Glomerular endothelial cell (primary cell): Measurements from ENCODE around the gene SH3D19. TPM values are rescaled to one million over a fixed set of nuclear protein-coding genes. Genes with fewer than 3 reads are reported as not detected.
"Not testable (repeated sequence)": the region's sequence is repeated elsewhere in the genome, so short reads cannot be mapped to it uniquely, and the experiment has no call there.

ENCODE experiments used
- DNase-seq: peaks from one replicate; pipeline ENCODE4 v3.0.0-alpha.2; 2011; ENCODE audit warnings: low read depth, low spot score; ENCODE audit errors: extremely low read depth
- total RNA-seq: library from RNA; depleted of rRNA; stranded (reverse); fragments of >200 nt; gene quantifications from 2 replicates; pipeline ENCODE4 v1.2.3, GENCODE V29; 2015

The SH3D19 gene
- total RNA-seq, 1 donor from 2014 or later, result 79.8 TPM

- no peak for DNase-seq
Measured at GRCh38 chr4:151323667-151324066, 1.7 kb downstream of the SH3D19 start.

- DNase-seq, result no peak
Measured at GRCh38 chr4:151322570-151322969, 2.8 kb downstream of the SH3D19 start.

DNA sequence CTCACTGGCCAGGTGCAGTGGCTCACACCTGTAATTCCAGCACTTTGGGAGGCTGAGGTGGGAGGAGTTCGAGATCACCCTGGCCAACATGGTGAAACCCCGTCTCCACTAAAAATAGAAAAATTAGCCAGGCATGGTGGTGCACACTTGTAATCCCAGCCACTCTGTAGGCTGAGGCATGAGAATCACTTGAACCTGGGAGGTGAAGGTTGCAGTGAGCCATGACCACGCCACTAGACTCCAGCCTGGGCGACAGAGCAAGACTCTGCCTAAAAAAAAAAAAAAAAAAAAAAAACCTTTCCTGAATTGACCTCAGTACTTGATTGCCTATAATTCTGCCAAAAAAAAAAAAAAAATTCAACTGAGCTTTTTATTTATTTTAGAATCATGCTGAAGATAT is 3.2 kb downstream of the SH3D19 start:
- DNase-seq, result not testable (repeated sequence)

- no peak for DNase-seq
Measured at GRCh38 chr4:151321586-151321985, 3.8 kb downstream of the SH3D19 start.

DNA sequence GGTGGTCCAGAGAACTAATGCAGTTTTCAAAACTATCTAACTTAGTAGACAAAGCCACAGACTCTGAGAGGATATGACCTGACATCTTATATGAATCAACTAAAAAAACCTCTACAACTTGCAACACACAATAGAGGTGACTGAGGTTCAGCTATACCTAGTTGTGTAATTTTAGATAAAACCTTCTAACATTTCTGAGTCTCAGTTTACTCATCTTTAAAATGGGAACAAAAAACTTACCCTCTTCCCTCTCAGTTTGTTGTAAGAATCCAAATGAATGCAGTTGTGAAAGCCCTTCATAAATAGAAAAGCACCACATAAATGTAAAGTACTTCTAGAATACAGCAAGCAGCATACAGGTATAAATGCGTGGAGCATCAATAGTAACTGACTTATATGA is 5.9 kb downstream of the SH3D19 start:
- DNase-seq, result no peak

DNA sequence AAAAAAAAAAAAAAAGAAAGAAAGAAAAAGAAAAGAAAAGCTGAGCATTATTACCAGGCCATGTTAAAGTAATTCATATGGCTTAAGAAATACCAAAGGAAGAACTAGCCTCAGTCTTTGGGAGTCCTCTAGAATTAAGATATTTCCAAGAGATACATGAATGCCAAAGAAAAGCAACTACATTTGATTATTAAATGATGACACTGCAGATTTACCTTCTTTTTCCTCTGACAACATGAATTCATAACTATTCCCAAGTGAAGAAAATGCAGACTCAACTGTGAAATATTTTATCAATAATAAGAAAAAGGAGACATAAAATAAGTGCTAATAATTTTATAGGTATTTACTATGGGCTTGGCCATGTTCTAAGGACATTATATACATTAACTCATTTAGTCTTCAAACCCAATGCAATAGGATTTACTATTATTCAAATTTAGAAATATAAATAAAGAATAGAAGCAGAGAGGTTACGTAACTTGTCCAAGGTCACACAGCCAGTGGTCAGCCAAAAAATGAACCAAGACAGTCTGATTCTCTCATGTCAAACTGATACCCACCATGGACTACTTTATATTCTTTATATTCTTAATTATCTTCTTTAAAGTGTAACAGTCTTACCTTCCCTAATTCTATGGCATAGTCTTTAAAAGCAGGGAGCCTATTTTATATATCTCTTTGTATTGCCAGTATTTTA is 6.9 kb downstream of the SH3D19 start:
- DNase-seq, result no peak

GRCh38 chr4:151316645-151317044 is 8.8 kb downstream of the SH3D19 start:
- no peak for DNase-seq

- peak; percentile 37 for DNase-seq
Measured at GRCh38 chr4:151315212-151315886, 10.1 kb downstream of the SH3D19 start.

GRCh38 chr4:151314479-151314878 is 10.9 kb downstream of the SH3D19 start:
- no peak for DNase-seq

DNA sequence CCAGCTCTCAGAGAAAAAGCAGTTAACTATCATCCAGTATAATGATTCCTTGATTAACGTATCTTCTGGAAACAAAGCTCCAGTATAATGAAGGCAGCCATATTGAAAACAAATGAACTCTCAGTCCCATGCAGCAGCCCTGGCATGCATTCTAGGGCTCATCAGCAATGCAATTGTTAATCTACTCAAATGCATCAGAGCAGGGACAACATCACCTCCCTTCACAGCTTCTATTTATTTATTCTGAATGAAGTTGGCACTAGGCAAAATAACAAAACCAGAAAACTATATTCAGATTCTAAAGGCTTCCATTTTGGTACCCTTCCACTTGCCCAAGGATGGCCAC is 11.4 kb downstream of the SH3D19 start:
- DNase-seq, result no peak

DNA sequence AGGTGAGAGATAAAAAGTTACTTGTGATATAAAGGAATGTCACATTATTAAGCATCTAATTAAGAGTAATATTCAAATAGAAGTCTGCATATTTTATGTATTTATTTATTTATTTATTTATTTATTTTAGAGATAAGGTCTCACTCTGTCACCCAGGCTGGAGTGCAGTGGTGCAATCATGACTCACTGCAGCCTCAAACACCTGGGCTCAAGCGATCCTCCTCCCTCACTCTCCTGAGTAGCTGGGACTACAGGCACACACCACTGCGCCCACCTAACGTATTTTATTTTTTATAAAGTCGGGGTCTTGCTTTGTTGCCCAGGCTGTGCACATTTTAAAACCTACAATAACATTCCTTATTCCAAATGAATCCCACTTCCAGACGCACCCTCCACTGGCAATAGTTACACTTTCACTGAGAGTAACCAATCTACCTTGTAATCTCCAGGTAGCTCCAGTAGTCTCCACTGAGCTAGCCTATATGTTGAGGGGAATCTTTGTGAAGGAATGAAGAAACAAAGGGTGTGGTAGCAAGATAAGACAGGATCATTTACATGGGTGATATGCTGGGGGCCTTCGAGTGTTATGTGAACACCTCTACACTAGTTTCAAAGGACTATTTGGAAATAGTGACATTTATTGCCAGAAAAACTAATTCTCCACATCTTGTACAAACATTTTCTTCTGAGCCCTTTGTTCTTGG is 11.9 kb downstream of the SH3D19 start:
- no peak for DNase-seq

- DNase-seq, result no peak
Measured at GRCh38 chr4:151310124-151310728, 15.2 kb downstream of the SH3D19 start.

DNA sequence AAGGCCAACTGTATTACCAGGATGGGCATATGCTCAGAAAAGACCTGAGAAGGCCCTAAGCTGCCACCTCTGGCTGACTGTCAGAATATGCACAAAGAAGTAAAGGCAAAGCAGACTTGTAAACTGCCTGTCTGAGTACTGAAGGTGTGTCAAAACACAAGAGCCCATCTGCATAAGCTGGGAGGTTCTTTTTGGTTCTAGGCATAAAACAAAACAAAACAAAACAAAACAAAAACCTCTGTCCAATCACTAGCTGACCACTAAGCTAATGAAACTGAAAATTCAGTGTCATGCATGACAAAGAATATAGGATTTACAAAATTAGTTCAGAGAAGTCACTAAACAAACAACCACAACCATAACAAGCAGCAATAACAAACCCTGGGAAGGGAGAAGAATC is 20.6 kb downstream of the SH3D19 start:
- no peak for DNase-seq

- no peak for DNase-seq
Measured at GRCh38 chr4:151304226-151304625, 21.2 kb downstream of the SH3D19 start.

DNA sequence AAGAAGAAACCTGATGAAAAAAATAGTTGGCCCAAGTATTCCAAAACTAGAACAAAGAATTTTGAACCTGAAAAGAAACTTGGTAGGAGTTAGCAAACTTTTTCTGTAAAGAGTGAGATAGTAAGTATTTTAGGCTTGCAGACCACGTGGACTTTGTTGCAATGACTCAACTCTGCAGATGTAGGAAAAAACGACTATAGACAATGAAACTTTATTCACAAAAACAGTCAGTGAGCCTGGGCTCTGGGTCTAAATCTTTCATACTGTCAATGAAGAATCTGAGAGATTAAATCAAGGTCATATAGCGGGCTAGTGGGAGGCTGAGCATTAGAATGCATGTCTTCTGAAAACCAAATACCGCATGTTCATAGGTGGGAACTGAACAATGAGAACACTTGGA is 23.0 kb downstream of the SH3D19 start:
- DNase-seq, result no peak

DNA sequence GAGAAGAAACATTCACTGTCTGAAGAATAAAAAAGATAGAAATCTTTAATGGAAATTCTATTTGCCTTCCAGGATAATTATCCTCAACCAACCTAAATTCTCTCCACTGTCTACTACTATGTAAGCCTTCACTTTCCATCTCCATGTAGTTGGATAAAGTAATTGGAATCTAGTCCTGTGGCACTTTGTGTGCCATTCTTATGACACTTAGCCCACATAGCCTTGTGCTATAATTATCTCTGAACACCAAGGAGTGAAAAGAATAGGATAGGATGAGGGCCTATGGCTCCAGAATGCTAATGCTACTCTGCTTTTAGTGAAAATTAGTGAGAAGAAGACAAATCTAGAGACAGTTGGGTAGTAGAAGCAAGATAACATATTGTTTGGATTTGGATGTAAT is 28.2 kb downstream of the SH3D19 start:
- no peak for DNase-seq

DNA sequence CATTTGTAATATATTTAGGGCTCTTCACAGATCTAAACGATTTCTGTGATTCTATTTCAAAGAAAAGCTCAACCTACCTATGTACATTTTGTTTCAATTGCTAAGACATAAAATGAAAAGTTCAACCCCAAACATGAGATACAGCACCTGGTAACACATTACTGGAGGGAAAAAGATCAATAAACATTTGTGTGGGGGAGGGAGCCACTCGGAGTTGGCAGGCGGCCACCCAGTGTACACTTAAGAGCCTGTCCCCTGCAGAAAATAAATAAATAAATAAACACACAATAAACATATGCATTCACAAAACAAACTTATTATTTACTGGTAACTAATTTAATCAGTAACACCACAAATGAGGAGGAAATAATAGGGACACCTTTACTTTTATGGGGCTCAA is 29.2 kb downstream of the SH3D19 start:
- no peak for DNase-seq

DNA sequence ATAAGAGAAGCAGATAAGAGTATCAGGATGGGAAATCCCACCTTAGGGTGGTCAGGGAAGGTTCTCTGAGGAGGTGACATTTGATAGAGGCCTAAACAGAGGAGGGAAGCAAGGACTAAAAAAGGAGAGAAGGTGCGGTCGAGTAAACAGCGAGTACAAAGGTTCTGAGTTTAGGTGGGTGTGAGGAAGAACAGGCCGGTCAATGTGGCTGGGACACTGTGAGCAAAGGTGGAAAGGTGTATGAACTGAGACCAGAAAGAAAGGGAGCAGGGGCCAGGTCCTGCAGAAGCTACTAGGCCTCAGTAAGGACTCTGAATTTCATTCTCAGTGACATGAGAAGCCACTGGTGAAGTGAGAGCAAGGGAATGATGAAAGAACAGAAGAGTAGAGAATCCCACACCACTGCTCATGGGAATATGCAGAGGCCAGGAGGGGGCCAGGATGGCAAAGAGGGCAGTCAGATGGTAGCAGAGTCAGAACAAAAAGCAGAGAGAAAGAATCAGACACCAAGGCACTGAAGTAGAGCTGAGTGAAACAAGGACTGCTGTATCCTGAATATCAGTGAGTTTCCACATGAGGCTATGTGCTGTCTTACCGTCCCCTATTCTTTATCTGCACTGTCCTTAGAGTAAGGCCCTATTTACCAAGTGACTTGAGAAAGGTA is 30.4 kb downstream of the SH3D19 start:
- DNase-seq, result no peak

GRCh38 chr4:151292038-151292437 is 33.4 kb downstream of the SH3D19 start:
- no peak for DNase-seq

DNA sequence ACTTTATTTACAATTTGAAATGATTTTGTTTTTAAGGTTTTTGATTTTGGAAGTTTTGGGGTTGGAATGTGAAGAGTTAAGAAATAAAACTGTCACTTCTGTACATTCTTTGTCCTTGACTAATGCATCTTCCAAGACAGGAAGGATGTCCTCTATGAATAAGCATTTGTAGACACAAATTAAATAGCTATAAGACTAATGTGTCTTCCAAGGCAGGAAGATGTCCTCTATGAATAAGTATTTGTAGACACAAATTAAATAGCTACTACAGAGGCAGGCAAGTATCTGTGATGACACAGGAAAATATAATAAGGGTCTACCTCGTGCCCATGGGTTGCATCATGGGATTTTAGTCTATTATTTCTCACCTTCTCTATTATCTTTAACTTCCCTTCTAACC is 33.9 kb downstream of the SH3D19 start:
- DNase-seq, result no peak

GRCh38 chr4:151287409-151287808 is 38.0 kb downstream of the SH3D19 start:
- no peak for DNase-seq
